ENCODE measurements around the gene ARHGAP32.

Gene ARHGAP32

DNA sequence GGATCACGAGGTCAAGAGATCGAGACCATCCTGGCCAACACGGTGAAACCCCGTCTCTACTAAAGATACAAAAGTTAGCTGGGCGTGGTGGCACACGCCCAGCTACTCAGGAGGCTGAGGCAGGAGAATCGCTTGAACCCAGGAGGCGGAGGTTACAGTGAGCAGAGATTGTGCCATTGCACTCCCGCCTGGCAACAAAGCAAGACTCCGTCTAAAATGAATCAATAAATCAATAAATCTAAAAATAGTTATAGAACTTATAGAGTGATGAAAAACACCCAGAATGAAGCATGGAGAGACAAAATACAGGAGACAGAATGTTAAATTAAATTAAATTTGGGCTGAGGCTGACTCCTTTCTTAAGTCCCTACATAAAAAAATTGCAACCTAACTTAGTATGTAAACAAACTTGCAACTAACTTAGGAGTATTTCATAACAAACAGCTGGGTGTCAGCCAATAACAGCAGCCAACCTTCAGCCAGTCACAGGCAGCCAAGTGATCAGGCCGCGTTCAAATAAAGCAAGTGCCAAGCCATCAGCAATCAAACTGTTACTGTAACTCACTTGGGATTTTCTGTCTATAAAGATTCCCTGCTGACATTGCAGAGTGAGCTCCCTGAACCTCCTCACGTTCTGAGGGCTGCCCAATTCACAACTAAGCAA lies 242.2 kb downstream of the ARHGAP32 start:
- no peak for DNase-seq

DNA sequence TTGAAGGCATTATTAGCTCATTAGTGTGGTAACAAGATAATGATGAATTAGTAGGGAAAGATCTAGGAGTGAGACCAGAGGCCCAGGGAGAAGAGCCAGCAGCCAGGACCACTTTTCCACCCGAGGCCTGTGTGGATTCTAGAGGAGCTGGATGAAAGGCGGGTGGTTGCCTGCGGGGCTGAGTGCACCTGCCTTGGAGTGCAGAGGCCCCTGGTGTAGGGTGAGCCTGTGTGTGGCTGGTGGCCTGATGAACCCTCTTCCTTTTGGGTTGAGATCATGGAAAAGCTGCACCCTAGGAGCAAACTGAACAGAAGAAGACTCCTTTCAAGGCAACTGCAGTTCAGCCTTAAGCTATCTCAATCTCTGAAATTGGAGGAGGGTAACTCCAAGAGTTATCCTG lies 243.5 kb downstream of the ARHGAP32 start:
- no peak for DNase-seq

DNA sequence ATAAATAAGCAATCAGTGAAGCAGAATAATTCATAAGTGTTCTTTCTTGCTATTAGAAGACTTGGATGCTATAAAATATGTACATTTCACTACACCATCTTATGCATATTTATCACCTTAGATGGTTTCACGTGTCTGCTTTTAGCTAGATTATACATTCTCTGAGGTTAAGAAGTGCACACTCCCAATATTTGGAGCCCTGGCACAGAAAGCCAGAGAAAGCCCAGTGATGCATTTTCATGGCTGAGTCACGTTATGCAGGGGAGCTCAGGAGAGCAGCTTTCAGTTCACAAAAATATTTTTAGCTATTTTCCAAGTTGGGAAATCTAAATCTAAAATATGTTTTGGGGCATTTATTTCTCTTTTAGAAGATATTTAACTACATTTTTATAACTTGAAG lies 244.4 kb downstream of the ARHGAP32 start:
- DNase-seq, result no peak

DNA sequence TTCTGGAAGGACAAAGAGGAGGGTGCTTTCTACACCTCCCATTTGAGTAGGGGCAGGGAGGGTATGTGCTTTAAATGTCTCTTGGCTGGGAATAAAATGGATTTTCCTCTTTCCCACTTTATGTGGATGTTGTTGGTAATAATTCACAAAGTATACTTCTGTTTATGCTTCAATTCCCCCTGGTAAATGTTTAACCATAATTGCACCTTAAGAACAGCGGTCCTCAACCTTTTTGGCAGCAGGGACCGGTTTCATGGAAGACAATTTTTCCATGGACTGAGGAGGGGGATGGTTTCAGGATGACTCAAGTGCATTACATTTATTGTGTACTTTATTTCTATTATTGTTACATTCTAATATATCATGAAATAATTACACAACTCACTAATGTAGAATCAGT lies 245.5 kb downstream of the ARHGAP32 start:
- DNase-seq, result no peak

DNA sequence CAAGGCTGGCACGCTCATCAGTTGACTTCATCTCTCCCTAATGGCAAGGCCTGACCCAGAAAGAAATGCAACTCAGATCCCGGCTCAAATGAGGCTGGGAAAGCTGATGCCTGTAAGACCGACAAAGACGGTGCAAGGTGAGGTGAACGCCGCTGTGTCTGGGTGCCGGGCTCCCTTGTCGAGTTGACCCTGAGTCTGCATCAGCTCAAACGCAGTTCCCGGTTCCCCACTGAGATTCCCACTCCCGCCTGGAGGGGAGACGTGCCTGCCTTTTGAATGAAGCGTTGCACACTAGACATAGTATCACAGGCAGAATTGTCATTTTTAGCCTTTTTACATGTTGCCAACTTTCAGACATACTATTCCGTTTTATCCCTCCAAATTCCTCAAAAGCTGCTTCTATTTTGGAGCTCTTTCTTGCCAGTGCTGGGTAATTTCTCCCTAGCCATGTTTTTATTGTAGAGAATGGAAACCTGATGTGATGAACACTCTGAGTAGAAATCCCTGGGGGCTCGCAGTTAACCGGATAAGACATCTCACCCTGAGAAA lies 248.6 kb downstream of the ARHGAP32 start:
- no peak for DNase-seq

DNA sequence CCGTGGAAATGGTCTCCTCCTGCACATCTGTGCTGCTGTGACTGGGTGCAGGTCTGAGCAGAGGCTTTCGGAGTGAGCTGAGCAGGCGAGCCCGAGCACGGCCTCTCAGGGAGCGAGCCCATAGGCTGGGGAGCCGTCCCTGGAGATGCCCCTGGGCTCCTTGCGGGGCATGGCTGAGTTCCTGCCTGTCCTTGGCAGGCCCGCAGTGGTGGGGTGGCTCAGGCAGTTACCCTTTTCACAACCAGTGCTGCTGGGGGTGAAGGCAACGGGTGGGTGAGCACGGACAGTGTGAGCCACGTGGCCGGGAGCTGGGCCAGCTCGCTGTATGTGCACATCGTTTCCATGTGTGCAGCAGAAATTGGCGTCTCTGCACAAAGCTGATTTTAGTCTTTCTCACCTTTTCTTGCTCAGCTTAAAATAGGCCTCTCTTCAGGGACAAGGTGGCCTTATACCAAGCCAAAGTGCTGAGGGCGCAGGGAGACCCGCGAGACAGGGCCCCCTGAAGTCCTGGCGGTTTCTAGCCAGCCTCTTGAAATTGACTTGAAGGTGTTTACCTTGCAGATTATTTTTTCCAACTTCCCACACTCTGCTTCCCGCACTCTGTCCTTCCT lies 249.2 kb downstream of the ARHGAP32 start, which contains the start of gene TP53AIP1:
Gene TP53AIP1, minus strand, starts transcription at position 55 of the 611 bp plus-strand sequence. CDS start 5,053 bp downstream, outside the sequence.
- no peak for DNase-seq

DNA sequence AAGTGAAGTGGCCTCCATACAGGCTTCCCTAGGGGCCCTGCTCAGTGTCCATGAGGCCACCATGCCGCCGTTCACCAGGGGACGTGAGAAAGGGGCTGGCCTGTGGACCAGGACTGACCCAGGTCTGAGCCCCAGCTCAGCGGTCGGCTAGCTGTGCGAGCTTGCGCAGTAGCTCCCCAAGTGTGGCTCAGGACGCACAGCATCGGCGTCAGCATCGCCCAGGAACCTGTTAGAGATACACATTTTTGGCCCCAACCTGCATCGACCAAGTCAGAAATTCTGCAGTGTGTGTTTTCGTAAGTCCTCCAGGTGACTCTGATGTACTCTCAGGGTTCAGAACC lies 249.9 kb downstream of the ARHGAP32 start:
- no peak for DNase-seq

DNA sequence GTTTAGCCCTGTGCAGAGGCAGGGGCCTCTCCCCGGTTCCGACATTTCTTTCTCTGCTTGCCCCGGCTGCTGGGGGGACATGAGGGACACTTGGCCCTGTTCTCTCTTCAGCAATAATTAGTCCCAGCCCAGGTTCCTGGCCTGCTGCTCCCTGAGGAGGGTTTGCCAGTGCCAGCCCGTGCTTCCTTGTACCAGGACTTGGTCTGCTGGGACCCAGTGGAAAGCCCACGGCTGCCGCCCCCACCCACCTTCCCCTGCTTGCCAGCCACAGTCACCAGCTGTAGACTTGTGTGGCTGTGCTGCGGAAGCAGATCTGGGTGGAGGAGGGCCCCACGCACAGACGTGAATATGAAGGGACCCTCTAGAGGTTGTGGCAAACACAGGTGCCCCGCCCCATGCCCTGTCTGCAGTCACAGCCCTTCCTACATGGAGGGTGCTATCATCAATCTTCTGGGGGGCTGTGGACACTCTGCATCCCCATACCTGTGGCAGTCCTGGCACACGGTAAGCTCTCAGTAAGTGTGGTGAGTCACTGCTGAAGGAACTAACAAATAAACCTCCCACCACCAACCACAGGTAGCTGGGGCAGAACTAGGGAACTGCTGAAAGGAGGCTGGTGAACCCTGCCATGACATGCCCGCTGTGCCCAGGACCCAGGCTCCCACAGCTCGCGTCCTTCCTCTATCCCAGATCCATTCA lies 250.4 kb downstream of the ARHGAP32 start:
- DNase-seq, result no peak

DNA sequence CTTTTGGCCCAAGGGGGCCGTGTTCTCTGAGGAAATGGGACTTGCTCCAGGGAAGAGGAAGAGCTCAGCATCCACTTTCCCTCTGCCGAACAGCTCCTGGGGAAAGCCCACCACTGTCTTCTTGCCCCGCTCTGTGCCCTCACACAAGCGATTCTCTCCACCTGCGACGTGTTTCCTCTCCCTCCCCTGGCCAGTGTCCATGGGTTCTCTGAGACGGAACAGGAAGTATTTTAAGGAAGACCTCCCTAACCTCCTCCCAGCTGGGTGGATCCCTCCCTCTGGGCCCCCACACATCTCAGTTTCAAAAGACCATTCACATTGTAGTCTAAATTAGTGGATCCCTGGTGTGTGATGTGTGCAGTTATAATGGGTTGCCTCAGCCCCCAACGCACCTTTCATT lies 251.0 kb downstream of the ARHGAP32 start:
- no peak for DNase-seq

DNA sequence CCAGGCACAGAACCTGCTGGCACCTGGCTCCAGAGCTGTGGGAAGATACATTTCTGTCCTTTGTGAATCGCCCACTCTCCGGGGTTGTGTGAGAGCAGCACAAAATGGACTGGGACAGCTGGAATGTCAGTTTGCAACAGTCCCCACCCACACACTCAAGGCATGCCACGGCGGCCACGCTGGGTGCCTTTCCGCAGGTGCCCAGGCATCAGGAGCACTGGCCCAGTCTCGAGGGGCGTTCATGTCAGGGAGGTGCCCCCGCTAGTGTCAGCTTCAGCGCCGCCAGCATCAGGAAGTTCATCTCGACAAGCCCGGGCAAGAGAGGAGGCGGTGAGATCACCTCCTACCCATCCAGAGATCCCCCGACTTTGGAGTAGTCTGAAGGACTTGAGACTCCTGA lies 251.5 kb downstream of the ARHGAP32 start:
- no peak for DNase-seq

DNA sequence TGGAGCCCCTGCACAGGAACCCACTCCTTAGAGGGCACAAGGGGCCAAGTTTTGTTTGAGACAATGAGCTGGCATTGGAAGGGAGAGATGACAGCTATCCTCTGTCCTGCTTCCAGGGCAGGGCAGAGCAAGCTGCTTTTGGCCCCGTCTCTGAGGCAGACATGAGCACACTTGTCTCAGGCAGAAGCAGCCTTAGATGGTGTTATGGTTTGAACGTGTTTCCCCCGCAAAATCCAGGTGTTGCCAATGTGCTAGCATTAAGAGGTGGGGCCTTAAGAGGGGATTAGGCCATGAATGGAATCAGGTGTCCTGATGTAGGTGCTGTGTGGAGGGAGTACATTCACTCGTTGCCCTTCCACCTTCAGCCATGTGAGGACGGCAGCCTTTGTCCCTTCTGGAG lies 252.0 kb downstream of the ARHGAP32 start:
- DNase-seq, result no peak

DNA sequence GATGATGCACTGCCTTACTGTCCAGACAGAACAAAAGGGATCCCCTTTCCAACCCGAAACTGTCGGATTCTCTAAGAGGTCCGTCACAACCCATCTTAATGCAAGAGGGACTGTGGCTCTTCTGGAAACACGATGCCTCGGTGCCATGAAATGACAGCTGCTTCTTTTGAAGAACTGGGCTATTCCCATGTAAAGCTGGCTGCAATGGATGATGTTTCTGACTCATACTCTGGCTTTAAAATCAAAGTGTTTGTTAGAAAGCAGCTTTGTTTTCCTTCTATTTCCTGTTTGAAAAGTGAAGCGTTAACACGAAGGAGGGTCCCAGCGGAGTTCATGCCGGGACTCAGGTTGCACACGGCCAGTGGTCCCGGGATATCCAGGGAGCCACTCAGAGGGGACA lies 252.5 kb downstream of the ARHGAP32 start:
- no peak for DNase-seq

DNA sequence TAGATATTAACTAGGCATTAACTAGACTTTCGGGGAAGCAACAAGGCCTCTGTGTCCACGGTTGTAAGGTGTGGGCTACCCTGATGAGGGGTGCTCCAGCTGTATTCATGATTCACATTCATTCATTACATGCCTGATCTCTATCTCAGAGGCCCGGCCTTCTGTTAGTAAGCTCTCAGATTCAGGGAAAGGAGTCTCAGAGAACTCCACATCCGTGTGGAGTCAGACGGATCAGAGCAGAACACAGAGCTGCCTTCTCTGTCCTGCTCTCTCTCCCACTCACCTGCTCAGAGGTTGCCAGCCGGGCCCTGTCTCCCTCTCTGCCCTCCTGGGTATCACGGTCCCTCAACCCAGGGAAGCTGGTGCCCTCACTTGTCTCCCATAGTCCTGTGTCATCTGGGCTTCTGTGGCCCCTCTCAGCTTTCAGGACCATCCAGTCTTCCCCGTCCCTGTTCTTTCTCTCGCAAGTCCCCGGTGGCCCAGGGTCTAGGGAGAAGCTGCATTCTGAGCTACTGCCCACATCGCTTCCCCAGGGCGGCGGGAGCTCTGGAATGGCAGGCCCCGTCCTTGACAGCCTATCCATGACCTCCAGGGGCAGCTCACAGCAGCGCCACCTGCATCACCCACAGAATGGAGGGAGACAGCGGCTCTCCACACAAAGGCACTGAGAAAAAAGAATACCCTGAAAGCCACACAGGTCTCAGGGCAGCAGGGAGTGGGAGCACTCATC lies 253.8 kb downstream of the ARHGAP32 start:
- DNase-seq, result no peak

DNA sequence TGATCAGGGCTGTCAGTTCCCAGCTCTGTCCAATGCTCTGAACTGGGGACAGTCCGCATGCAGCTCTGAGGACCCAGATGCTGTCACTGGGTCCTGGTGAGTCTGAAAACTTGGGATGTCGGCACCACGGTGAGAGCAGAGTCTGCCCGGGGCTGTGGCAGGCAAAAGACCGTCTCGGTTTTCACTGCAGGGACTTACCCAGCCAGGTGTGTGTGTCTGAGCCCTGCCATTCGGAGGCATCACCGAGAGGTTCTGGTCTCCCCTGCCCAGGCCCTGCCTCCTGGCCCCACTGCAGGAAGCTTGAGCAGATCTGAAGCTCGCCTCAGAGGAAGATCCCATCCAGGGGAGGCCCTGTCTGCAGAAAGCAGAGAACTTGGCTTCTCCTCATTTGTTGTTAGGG lies 254.6 kb downstream of the ARHGAP32 start:
- no peak for DNase-seq

DNA sequence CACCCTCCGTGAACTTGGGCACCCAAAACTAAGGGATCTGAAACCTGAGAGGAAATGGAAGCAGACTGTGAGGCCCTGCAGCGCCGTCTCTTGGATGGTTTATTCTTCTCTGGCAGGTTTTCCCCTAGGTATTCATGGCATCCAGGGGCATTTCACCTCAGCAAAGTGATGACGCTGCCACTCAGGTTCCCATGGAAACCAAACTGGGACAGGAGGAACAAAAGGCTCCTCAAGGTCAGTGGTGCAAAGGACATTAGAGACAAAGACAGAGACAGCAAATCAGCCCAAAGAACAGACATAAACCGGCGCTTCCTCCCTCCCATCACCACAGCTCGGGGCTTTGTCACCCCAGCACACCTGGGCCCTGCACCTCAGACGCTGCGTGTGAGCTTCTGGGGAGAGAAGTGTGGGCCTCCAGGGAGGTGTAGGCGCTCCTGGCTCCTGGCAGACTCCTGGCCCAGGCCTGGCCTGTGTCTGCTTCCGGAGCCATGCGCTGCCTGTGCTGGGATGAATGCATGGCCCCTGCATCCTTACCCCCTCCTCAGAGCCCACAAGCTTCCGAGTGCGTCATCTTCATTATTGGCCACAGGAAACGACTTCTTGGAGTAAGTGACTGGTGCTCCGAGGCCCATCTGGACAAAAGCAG lies 255.4 kb downstream of the ARHGAP32 start:
- no peak for DNase-seq

DNA sequence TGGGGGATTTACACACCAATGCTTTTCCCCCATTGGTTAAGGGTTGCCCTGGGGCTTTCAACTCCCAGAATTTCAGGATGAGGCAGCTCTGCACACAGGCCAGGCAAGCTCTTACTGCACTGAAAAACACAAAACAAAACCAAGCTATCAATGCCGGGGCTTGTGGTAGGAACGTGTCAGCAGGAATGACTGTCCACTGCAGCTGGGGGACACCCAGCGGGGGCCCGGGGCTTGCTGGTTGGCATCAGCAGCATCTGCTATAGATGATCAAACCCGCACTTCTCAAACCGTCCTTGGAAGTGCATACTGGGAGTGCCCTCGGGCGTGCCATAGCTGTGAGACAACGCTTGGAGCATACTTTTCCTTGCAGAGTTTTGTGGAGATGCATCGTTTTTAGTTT lies 257.2 kb downstream of the ARHGAP32 start:
- no peak for DNase-seq

DNA sequence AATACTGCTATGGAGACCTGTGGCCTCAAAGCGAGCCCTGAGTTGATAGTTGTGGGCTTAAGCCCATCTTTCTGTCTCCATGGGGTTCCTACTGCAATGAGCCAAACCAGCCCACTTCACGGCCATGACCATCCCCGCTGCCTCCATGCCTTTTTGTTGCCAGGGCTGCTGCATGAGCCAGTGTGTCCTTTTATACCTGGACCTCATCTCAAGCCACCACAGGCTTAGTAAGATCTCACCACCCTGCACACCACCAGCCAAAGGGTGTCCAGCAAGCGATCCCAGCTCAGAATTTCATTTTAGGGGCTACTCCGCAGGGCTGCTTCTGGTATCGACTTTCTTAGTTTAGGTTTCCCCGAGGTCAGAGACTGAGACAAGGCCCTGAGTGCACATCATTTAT lies 257.8 kb downstream of the ARHGAP32 start:
- DNase-seq, result no peak

DNA sequence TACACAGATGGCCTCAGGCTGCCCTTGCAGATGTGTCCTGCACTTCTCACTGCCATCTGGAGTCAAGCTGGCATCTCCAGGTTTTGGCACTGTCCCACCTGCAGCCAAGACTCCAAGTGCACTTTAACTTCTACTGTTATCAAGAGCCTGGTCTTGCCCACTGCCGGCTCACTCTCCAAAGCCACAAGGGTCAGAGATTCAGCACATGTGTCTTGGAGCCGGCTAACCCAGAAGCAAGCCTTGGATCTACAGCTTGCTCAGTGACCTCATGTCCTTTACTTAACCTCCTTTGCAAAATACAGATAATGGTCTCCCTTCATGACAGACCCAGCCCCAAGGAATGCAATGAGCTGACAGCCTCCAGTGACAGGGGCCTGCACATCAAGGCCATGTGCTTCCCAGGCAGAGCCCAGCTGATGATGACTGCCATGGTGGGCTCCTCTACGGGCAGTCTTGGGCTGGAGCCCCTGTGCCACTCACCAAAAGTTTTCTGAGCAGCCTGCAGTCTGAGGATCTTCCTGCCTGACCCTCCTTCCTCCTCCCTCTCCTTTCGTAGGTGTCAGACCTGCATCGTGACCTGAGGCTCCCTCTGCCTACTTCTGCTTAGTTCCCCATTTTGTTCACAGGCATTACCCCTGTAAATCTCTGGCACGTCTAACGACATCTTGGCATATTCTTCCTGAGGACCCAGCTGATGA lies 258.5 kb downstream of the ARHGAP32 start:
- no peak for DNase-seq

DNA sequence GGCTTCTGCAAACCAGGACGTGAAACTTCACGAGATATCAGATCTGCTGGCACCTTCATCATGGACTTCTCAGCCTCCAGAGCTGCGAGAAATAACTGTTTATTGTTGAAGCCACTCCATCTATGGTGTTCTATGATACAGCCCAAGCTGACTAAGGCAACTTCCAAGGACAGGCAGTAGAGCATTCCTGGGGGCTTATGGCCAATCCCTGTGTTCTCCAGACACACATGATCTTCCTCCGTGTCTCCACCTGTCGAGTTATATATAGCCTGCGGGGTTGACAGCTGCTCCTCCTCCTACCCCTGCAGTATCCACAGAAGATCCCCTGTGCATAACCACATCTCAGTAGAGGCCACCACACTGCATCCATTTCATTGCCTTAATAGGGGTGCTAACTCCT lies 260.5 kb downstream of the ARHGAP32 start:
- no peak for DNase-seq

DNA sequence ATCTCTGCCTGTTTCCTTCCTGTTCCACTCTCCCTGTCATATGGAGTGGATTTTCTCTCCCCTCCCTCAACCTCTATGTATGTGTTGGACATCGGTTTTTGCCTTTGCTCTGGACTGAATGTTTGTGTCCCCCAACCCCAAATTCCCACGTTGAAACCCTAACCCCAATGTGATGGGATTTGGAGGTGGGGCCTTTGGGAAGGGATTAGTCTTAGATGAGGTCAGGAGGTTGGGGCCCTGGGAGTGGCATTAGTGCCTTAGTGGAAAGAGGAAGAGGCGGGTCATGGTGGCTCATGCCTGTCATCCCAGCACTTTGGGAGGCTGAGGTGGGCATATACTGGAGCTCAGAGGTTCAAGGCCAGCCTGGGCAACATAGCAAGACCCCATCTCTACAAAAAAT lies 261.1 kb downstream of the ARHGAP32 start:
- DNase-seq, result no peak

DNA sequence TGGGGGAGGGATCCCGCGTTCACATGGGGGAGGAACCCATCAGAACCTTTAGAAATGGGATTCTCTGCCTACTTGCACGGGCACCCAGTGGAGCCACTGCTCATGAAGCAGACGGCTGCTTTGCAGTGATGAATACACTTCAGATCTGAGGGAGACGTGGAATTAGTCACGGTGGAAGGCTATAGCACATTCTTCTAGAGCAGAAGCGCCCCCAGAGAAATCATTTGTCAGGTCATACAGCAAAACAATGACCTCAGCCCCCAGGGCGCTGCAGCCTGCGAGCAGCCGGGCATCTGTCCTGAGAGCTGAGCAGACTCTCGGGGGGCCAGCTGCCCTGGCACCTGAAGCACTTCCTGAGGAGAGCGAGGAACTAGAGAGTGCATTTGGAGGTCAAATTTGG lies 262.1 kb downstream of the ARHGAP32 start:
- no peak for DNase-seq

DNA sequence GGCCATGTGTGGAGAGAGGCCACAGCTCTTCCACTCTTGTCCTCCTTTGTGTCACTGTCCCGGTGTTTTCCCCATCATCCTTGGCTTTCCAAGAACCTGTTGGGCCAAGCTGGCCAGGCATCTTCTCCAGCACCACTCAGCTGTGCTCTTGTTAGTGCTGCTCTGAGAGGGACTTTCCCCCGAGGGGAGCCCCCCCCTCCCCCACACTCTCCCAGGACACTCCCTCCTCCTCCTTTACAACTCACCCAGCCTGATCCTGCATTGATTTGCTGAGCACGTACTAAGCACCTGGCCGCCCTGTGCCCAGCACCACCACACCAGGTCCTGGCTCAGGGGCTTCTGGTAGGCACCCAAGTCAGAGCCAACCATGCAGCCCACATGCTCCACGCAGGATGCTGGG lies 262.7 kb downstream of the ARHGAP32 start:
- DNase-seq, result no peak
